ENCODE data around the gene GDI2.
A peak's percentile ranks its signal among the peaks of the same experiment; 100 is the strongest.
"Not testable (repeated sequence)": the region's sequence is repeated elsewhere in the genome, so short reads cannot be mapped to it uniquely, and the experiment has no call there.

The GDI2 gene

DNA sequence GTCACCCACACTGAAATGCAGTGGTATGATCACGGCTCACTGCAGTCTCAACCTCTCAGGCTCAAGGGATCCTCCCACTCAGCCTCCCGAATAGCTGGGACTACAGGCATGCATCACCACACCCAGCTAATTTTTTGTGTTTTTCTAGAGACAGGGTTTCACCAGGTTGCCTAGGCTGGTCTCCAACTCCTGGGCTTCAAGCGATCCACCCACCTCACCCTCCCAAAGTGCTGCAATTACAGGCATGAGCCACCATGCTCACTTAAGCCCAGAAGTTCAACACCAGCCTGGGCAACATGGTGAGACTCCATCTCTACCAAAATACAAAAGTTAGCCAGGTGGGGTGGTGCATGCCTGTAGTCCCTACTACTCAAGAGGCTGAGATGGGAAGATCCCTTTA lies 33.5 kb downstream of the GDI2 start:
- DNase-seq = no peak

DNA sequence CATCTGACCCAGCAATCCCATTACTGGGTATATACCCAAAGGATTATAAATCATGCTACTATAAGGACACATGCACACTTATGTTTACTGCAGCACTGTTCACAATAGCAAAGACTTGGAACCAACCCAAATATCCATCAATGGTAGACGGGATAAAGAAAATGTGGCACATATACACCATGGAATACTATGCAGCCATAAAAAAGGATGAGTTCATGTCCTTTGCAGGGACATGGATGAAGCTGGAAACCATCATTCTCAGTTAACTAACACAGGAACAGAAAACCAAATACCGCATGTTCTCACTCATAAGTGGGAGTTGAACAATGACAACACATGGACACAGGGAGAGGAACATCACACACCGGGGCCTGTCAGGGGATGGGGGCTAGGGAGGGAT lies 35.5 kb downstream of the GDI2 start:
- DNase-seq = not testable (repeated sequence)

DNA sequence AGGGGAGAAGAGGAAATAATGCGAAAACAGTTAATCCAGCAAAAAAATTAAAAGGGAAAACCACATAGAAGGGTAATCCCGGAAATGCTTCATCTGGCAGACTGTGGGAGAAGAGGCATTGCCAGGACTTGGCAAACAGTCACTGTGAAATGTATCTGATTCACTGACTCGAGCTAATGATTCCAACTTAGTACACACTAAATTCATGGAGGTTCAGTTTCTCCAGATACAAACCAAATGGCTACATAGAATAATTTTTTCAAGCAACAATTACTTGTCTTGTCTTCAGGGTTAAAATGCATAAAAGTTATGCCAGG lies 36.4 kb downstream of the GDI2 start:
- DNase-seq = no peak

DNA sequence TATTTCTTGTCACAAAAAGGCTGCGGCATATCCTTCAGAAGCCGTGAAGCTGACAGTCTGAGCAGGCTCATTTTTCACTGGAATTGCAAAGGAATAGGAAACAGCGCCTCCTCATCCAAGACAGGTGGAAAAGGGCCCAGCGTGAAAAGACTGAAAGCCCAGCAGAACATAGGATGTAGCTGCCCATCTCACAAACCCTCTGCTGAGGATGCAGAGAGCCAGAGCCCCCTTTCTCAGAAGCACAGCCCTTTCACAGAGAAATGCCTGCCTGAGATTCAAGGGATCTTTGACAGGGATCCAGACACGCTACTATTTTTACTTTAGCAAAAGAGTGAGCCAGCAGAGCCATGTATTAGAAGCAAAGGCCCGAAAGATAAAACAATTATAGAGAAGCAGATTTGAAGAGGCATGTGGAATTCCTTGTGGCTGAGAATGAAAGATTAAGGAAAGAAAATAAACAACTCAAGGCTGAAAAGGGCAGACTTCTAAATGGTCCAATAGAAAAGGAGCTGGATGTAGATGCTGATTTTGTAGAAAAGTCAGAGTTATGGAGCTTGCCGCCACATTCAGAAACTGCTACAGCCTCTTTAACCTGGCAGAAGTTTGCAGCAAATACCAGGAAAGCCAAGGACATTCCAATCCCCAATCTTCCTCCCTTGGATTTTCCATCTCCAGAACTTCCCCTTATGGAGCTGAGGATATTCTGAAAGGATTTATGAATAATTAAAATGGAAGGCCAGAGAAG lies 36.9 kb downstream of the GDI2 start:
- no peak for DNase-seq

DNA sequence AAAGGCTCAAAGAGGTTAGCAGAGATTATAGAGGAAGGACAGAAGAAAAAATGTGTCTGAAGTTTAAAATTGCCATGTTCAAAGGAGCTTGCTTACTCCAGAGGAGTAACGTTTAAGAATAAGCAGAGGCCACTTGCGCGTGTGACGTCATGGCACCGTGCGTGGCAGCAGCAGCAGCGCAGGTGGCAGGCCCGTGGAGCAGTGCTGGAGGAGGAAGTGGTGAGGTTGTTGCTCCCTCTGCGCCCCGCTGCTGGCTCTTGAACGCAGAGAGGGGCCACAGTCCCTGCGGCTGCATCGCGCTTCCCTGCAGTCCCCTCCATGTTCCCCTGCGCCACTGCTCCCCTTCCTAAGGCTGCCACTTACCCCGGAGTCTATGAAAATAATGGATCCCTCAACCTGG lies 37.5 kb downstream of the GDI2 start:
- DNase-seq = peak; percentile 74 to 80

DNA sequence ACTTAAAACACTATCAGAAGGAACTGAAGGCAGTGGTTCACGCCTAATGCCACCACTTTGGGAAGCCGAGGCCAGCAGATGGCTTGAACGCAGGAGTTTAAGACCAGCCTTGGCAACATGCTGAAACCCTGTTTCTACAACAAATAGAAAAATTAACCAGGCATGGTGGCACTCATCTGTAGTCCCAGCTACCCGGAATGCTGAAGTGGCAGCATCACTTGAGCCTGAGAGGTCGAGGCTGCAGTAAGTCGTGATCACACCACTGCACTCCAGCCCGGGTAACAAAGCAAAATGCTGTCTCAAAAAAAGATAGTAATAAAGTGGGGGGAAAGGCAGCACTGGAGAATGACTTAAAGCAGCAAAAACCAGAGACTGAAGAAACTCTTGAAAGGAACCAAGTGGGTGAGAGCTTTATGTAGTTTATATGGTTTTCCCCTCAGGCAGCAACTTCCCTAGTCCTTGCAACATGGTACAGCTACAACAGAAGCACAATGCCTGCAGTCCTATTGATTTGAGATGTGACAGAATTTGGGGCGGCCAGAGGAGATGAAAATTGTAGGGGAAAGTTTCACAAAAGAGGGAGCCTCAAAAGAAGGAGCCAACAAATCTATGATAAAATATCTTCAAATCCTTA lies 38.1 kb downstream of the GDI2 start:
- no peak for DNase-seq

DNA sequence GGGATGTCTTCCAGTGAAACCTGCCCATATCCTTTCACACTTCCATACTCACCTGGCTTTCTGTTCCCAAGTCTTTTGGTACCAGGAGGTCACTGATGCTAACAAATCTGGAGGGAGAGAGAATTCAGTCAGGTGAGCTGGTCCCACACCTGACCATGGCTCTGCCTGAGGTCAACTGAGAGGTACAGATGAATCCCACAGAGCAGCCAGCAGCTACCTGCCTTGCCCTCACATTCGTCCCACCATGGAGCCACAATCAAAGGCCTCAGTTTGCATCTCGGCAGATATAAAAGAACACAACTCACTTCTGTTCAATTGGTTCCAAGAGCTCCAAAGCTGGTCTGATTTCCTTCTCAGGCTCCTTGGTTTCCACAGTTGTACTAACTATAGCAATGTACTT lies 47.0 kb downstream of the GDI2 start:
- DNase-seq = no peak

DNA sequence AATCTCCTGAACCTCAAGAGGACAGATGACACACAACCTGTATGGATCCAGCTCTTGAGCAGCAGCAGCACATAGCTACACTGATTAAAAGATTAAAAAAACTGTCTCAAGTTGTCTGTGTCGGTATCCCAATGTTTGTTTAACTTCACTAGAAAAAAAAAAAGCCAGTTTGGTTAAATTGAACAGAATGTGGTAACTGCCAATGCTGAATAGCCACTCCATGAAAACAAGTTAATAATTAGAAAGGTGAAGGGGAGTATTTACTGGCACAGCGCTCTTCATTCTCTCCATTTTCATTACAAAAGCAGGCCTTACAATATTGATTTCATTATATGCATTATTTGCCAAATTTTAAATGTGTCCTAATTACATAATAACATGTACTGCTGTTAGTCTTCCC lies 47.6 kb downstream of the GDI2 start:
- DNase-seq = no peak

DNA sequence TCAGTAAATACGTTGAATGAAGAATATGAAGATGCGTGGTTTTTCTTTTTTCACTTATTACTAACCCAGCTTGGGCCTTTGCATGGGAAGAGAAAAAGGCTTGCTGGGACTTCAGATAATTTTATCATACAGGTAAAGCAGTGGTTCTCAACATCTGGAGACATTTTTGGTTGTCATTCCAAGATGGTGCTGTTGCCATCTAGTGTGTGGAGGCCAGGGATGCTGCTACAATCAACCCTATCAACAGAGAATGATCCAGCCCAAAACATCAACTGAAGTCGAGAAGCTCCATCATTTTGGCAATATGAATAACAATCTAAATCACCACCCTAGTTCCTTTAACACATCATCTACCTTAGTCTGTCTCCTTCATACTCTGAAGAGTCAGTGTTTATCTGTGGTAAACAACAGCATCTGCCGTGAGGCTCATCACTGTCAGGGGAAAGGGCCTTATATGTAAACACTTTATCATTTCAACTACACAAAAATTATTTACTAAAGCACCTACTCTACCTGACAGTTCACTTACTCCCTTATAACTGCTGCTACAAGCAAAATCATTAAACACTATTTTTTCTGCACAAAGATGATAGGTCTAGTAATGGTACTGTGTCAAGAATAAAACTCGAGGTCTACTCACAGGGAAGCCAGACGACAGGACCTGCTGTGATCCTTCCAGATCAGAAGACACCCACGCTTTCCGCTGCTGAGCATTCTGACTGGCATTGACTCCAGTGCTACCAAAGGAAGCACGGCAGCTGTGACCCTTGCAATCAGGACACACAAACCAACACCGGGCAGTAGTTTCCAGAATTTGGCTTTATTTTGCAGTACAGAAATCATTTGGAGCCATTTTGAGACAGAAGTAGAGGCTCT lies 48.6 kb downstream of the GDI2 start:
- DNase-seq = peak in 1 of 2 experiments; percentile 40

DNA sequence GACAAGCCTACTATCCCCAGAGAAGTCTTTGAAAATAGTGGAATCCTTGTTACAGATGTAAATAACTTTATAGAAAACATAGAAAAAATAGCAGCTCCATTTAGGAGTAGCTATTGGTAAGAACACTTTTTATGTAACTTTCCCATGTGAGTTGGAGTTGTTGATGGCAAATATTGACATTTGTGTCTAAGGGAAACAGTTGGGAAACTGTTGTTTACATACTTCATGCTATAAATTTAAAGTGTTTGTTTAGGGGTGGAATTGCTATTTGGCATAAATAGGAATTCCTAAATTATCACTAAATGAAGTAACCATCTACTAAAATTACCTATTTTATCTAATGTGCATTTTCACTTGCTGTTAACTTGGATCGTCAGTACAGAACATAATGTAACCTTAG lies 50.7 kb downstream of the GDI2 start:
- no peak for DNase-seq

DNA sequence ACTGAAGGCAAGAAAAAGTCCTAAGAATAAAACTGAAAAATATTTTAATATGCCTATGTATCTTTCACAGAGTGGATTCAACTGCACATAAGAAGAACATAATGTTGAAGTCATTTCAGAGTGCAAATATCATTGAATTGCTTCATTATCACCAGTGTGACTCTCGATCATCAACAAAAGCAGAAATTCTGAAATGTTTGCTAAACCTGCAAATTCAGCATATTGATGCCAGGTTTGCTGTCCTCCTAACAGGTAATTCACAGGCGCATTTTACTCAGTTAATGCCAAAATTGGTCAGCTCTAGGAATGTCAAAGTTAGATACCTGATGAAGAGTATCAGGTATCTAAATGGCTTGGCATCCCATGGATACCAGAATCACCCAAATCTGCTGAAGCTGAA lies 52.0 kb downstream of the GDI2 start:
- DNase-seq = no peak

DNA sequence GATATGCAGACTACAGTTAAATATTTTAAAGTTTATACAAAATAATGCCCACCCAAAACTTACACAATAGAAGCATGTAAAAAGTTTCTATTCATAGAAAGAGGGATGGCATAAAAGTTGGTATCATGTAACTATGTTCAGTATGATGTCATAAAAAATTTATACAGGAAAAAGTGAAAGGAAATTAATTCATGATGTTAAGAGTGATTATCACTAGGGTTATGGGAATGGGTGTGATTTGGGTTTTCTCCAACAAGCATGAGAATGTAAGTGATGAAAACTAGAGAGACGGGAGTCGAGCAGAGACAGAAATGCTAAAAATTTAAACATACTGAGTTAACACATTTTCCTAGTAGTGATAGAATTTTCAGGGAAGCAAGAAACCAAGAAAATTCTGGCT lies 52.7 kb downstream of the GDI2 start:
- DNase-seq = no peak

DNA sequence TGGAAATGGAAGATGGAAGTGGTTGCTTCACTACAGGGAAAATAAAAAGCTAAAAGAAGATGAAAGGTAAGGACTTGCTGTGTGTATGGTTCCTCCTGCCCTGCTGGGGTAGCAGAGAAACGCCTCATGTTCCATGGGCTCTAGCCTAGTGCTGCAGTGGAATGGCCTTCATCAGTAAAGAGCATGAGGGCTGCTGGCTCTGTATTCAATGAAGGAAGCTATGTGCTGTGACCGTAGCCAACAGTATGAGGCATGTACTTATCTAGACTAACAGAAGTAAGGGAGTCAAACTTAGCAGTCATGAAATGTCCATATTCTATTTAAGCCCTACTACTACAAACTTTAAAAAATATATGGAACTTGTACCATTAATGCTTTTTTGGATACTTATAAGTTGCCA lies 54.3 kb downstream of the GDI2 start:
- no peak for DNase-seq

DNA sequence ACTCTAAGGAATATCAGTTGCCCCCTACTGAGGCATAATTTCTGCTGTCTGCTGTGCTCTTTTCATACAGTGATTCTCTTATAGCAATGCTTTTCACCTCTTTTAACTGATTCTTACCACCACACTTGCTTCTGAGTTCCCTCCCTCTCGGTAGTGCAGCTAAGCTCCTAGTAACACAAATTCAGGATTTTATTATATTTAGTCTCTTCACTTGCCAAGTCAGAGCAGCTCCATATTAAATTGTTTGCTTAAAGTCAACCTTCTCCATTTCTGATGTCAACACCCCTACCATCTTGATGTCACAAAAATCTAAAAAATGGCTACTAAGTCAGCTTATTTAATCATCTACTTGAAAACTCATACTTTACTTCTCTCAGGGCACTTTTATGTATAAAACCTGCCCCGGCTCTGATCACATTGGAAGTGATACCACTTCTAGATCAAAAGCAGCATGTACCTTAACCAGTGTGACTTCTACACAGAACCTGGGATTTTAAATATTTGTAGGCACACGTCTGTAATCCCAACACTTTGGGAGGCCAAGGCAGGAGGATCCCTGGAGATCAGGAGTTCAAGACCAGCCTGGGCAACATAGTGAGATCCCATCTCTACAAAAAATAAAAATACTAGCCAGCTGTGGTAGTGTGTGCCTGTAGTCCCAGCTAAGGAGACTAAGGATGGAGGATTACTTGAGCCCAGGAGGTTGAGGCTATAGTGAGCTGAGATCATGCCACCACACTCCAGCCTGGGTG lies 55.3 kb downstream of the GDI2 start:
- DNase-seq = no peak

DNA sequence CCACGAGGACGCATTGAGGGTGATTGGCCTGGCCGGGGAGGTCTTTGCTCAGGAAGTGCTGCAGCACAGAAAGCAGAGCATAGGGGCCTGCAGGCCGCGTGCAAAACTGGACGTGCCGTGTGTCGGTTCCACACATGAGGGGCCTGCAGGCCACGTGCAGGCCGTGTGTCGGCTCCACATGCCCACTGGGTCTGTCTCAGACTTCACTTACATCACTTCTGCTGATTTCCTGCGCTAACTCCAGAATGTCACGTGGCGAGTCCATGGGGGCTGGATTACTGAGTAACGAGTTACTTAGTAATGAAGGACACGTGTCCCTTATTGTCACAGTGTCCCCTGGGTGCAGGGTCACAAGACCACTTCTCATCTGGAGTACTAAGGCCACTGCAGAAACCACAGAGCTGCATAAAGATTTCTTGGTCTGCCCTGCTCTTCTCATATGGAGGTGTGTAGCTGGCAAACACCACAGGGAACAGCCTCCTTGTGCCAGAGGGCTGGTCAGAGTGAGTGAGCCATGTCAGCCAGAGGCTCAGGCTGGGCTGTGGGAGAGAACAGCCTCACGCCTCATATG lies 60.8 kb downstream of the GDI2 start:
- DNase-seq = no peak

DNA sequence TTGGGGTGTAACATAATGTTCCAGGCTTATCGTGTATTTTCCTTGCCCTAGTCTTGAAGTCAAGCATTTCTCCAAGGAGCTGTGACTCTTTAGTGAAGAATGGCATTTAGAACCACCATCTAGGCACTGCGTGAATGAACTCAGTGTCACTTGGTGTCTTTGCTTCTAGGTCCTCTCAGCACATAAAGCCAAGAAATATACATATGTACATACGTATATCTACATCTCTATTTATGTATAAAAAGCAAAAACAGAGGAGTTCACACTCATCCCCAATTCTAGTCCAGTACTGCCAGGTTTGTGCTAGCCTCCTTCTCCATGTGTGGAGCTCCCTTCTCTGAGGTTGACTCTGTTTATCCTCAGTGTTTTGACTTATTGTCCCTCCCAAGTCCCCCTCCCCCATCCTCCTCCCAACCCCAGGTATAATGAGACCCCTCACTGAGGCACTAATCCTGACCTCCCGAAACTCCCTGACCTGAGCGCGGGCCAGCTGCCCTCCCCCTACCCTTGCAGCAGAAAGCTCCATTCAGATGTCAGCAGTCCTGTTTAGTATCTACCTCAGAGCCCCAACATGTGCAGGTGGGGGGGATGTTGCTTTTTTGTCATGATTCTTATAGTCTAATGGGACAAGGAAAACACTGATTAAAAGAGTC lies 61.5 kb downstream of the GDI2 start:
- no peak for DNase-seq

DNA sequence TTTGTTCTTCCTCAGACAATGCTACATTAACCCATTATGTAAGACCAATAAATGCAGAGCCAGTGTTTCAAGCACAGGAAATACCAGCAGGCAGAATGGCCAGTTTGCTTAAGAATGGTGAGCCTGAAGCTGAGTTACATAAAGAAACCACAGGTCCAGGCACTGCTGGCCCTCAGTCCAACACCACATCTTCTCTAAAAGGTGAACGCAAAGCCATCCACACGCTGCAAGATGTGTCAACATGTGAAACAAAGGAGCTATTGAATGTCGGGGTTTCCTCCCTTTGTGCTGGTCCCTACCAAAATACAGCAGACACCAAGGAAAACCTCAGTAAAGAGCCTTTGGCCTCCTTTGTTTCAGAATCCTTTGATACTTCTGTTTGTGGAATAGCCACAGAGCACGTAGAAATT lies 64.8 kb downstream of the GDI2 start:
- no peak for DNase-seq

DNA sequence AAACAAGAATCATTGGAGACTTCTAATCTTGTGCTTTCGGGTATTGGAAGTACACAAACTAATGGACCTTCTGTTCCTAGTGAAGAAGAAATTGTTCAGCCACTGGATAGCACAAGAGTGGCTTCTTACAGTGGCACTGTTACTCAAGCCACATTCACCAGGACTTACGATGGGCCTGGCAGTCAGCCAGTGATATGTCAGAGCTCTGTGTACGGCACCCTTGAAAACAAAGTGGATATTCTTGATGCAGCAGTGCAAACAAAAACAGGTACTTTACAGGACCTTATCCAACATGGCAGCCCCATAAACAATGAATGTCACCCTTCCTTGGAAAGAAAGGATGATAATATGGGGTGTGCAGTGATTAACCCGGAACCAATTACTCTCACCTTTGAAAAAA lies 67.0 kb downstream of the GDI2 start:
- DNase-seq = no peak

DNA sequence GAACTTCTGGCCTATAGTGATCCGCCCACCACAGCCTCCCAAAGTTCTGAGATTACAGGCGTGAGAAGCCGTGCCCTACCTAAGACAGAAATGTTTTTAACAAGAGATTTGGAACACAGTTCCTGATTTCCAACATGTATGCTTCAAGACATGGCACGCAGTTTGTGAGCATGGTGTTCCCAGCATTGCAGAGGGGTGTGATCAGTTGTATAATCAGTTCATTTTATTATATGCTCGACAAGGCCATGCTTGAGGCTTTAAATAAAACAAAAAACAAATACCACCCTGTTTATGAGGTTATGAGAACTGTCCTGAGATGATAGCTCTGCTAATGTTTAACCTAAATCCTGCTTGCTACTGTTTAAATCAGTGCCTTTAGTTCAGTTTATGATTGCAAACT lies 68.4 kb downstream of the GDI2 start:
- DNase-seq = no peak

DNA sequence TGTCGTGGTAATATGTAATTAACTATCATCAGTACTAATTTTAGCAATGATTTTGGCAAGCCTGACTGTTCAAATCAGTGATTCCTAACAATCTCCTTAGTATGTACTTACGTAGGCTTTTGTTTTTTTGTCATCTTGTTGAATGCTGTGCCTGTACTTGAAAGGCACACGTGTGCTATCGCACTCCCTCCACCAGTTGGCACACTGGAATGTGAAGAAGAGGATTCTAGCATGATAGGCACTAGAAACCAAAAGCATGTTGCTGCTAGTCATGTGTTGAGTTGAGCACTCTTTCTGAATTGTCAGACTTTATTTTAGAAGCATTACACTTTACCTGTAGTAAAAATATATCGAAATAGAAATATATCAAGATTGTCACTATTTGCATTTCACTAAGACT lies 69.5 kb downstream of the GDI2 start:
- DNase-seq = no peak

DNA sequence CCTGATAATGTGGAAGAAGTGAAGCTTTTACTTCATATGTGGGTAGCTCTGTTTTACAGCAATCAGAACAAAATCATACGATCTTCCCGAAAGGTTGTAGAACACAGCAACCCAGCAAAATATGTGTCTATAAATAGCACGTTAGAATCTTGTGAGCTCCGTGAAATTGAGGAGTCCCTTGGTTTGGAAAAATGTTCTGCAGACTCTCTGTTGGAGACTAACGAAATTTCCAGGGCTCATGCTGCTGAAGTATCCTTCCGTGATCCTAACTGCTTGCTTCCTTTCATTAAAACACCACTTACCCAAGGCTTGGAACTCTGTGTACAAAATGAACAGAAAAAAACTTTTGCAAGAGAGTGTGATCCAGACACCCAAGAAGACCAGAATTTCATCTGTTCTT lies 71.1 kb downstream of the GDI2 start:
- no peak for DNase-seq

DNA sequence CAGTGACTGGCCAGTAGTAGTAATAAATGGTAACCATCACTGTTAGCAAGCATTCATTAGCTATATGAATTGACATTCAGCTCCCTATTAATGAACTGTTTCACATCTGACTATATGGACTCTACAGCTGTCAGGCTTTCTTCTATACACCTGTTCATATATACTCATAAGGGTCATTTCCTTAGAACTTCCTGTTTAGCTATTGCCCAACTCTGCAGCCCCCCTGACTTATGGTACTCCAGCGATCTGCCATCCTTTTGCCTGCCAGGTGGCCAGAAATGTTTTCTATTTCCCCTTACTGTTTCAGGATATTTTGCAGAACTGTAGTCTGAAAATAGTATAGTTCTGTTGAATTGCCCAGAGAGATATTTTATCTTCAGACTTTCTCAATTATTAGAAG lies 72.0 kb downstream of the GDI2 start:
- no peak for DNase-seq

DNA sequence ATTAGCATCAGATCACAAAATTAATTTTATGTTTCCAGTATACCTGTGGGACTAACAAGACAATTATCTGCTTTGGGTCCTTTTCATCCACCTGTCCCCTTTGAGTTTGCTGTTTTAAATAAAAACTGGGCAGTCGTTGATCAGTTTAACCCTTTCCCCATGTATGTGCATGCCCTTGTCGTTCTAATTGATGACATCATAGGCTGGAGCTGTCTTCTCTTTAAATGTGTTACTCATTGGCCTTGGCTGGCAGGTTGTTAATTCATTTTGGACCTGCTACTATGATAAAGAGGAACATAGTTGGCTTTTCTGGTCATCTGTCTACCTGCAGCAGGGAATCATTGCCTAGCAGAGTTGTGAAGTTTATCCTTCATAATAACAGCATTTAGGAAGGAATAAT lies 74.8 kb downstream of the GDI2 start:
- DNase-seq = no peak
